Retinal pigment epithelial cell (primary cell): ENCODE measurements around the gene DUSP22.

ENCODE experiments used
- DNase-seq: peaks from one replicate; pipeline ENCODE4 v3.0.0-alpha.2; 2010; ENCODE audit warnings: low read depth
- H3K4me3 ChIP-seq: 2 replicates; pipeline ENCODE4 v1.5.1; 2011; ENCODE audit warnings: mild to moderate bottlenecking, low read length, control low read depth, moderate library complexity
- TF ChIP-seq, protein P1 (sequence below): conservative IDR thresholded peaks from 2 replicates; pipeline ENCODE4 v1.5.1; 2011; ENCODE audit warnings: low read depth, low read length, control low read depth, inconsistent platforms

The DUSP22 gene

DNA sequence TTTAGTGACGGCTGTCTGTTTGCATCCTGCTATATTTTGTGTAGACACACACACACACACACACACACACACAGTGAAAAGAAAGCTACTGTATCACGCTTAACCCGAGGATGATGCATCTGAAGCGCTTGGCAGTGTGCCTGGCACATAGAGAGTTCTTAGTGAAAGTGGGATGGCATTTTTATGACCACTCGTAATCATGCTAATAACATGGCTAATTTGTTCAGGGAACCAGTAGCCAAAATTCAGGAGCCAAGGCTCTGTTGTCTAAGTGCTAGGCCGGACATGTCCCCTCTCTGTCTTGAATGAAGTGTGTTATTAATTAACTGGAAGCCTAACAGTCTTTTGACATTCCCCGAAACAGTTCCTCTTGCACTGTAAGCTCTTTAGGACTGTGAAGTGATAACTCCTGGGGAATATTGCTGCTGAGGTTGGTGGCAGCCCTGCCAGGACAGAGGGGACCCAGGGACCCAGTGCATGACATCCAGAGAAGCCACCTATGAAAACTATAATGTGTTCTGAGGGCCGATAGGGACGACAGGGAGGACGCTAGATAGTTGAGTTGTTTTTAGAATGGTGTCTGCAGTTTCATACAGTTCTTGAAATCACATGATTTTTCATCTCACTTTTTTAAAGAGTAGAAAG is 54.2 kb downstream of the DUSP22 start:
- DNase-seq, result no peak
- TF ChIP-seq, protein P1, sequence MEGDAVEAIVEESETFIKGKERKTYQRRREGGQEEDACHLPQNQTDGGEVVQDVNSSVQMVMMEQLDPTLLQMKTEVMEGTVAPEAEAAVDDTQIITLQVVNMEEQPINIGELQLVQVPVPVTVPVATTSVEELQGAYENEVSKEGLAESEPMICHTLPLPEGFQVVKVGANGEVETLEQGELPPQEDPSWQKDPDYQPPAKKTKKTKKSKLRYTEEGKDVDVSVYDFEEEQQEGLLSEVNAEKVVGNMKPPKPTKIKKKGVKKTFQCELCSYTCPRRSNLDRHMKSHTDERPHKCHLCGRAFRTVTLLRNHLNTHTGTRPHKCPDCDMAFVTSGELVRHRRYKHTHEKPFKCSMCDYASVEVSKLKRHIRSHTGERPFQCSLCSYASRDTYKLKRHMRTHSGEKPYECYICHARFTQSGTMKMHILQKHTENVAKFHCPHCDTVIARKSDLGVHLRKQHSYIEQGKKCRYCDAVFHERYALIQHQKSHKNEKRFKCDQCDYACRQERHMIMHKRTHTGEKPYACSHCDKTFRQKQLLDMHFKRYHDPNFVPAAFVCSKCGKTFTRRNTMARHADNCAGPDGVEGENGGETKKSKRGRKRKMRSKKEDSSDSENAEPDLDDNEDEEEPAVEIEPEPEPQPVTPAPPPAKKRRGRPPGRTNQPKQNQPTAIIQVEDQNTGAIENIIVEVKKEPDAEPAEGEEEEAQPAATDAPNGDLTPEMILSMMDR, result no peak
- no peak overlapping the region for H3K4me3 ChIP-seq

DNA sequence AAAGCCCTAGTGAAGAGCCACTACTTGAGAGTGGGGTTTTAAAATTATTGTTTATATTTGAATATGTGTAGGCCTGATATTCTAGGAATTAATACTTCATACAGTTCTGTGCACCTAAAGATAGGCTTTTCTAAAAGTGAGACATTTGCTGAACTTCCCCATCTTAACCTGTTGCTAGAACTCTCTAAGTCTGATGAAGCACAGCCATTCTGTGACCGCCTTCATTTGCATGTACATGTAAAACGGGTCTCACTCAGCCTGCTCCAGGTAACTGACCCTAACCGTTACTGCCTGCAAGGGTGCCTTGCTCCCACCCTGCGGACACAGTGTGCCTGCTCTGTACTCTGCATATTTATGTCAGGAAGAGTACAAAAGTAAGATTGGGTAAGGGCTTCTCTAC is 54.9 kb downstream of the DUSP22 start:
- TF ChIP-seq, protein P1, result no peak
- DNase-seq, result no peak
- no peak overlapping the region for H3K4me3 ChIP-seq

DNA sequence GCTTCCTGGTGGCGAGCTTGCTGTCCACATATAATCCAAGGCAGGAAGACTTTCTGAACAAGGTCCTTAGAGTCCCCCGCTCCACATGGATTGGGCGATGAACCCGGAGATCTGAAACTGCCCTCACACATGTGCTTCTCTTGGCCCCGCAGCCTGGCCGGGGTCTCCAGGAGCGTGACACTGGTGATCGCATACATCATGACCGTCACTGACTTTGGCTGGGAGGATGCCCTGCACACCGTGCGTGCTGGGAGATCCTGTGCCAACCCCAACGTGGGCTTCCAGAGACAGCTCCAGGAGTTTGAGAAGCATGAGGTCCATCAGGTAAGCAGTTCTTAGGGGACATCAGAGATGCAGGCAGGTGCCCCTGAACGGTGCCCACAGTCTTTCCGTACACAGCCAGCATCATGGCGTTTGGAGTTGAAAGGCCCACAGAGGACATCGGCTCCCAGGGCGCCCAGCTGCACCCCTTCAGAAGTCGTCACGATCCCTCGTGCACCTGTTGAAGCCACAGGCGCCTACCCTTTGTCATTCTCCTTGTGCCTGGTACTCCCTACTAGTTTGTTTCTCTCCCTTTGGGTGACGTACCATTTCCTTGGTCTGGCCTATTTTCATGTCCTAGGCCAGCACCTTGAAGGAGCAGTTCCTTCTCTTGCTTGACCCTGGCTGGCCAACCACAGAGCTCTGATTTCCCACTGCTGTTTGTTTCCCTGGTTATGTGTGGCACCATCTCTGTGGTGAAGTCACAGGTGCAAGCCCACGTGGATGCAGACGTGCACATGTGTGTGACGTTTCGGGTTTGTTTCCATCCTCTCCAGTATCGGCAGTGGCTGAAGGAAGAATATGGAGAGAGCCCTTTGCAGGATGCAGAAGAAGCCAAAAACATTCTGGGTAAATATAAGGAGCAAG is 55.9 kb downstream of the DUSP22 start:
- TF ChIP-seq, protein P1, result no peak
- DNase-seq, result no peak
- H3K4me3 ChIP-seq, result no peak overlapping the region

DNA sequence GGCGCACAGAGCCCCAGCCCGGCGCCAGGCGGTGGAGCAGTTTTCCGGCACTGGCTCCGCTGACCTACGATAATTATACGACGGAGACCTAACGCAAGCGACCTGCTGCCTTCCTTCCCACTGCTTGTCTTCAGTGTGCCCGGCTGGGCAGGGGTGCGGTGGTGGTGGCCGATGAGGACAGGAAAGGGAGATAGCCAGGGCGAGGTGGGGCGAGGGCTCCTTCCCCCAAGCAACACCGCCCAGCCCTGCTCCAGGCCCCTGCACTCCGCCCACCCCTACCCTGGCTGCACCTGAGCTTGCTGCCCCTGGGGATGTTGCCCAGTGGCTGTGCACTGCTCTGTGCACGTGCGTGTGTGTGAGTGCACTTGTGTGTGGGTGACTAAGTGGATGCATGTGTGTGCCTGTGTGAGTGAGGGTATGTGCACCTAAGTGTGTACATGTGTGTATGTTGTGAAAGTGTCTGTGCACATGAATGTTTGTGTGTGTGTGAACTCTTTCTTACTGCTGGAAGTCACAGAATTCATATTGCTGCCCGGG is 56.6 kb downstream of the DUSP22 start:
- no peak for DNase-seq
- H3K4me3 ChIP-seq, result no peak overlapping the region
- TF ChIP-seq, protein P1, result no peak

DNA sequence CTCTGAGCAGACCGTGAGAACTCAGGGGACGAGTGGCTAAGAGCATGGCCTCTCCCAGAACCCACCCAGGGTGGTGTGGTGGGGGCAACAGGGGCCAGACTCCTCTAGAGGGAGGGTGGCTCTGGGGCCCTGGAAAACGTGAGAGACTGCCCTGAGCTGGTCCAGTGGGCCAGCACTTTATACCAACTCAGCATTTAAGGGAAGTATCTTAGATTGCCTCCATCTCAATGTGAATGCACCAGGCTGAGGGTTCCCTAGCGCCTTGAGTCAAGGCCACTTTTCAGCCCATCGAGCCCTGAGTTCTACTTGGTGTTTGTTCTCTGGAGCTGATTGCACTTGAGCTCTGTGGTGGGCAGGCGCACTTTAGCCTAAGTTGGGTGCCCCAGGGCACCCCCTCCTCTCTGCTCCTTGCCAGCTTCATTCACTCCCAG is 57.2 kb downstream of the DUSP22 start:
- TF ChIP-seq, protein P1, result no peak
- H3K4me3 ChIP-seq, result no peak overlapping the region
- no peak for DNase-seq

DNA sequence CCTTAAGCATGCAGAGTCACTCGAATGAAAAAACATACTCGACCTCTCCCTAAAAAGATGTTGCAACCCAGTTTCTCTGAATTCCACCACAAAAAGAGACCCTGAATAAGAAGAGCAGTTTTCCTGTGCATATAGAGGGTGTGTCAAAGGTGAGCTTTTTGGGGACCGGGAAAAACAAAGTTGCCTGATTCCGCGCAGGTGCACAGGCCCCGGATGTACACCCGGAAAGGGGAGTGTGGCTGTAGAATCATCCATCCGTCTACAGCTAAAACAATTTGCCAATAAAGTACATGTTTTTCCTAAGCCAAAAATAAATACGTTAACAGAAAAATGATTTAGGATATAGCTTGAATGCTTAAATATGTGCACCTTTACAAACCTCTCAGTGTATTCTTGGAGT is 58.1 kb downstream of the DUSP22 start:
- DNase-seq, result no peak
- no peak overlapping the region for H3K4me3 ChIP-seq
- TF ChIP-seq, protein P1, result no peak
